ENCODE data around the gene OSBP2.

Gene OSBP2

DNA sequence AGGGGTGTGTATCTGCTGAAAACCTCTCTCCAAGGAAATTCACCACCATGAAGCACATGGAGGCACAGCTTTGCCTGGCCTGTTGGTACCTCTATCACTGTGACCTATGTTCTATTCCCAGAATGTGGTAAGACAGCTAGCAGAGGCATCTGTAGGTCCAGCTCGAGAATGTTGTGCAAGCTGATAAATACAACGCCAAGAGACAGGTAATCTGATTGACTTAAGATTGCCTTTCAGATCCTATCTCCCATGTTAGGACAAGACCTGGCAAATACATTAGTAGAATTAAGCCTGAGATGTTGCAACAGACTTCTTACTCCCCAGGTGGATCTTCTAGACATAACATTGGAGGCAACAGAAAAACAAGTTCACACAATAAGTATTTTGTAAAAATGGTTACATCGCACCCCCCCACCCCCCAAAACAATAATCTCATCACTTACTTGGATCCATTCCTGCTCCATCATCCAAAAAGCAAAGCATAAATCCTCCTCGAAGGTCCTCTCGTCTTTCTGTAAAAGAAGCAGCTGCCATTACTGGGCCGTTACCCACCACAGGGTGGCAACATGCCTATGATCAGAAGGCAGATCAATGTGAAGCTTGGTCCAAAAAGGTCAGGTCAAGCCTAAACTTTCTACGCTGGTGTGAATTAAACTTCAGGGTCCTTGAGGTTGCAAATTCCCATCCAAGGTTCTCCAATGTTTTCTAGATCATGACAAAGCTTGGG is 255.4 kb downstream of the OSBP2 start:
- no peak for DNase-seq

DNA sequence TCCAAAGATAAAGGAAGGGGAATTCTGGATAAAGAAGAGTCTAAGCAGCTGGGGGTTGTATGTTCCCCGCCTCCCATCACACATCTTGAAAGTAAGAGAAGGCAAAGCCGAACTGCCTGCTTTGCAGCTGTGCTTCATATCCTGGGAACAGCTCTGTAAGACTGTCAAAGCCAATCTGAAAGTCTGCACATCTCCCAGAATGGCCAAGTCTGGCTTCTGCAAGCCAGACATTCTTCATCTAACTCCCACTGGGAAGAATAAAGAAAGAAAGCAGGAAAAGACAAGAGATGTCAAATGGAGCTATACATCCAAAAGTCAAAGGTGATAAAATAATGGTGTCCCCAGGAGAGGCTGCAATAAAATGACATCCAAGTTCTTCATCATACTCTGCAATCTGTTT is 258.5 kb downstream of the OSBP2 start:
- DNase-seq, result no peak

GRCh38 chr22:30955153-30955552 is 260.5 kb downstream of the OSBP2 start:
- DNase-seq, result no peak

Measured in NCI-H187 treated with DMSO at 0.1 percent for 48 hours (cell line).